SU-DHL-6 (cell line): Measurements from ENCODE around the gene RRM2.

Experiments used
- H2AFZ ChIP-seq: fragments of 200-600 bp; sonication (generic); 2 replicates; pipeline ENCODE4 v1.6.1; 2014; ENCODE audit warnings: low read depth, mild to moderate bottlenecking, moderate library complexity, mixed read lengths, antibody characterized with exemption, low read length; ENCODE audit not compliant: severe bottlenecking
- H3F3A ChIP-seq: fragments of 200-600 bp; shearing (Covaris generic); 2 replicates; pipeline ENCODE4 v1.6.0; 2016; ENCODE audit warnings: antibody characterized with exemption, mild to moderate bottlenecking; ENCODE audit not compliant: insufficient read depth
- H3K27ac ChIP-seq: fragments of 200-600 bp; sonication (generic); 2 replicates; pipeline ENCODE4 v1.5.1; 2016; ENCODE audit warnings: low read depth, mild to moderate bottlenecking, low read length, moderate library complexity, mixed read lengths
- H3K27me3 ChIP-seq: fragments of 200-600 bp; sonication (generic), shearing (Covaris generic); 2 replicates; pipeline ENCODE4 v1.6.0; 2014; ENCODE audit warnings: mild to moderate bottlenecking, low read length
- H3K36me3 ChIP-seq: fragments of 200-600 bp; sonication (generic); 2 replicates; pipeline ENCODE4 v1.6.1; 2014; ENCODE audit warnings: mild to moderate bottlenecking, low read length, mixed read lengths
- H3K4me2 ChIP-seq: fragments of 300-600, 200-600 bp; shearing (Covaris generic), sonication (generic); 2 replicates; pipeline ENCODE4 v1.6.0; 2014; ENCODE audit warnings: low read length, low read depth, mild to moderate bottlenecking; ENCODE audit not compliant: poor library complexity, severe bottlenecking
- H3K4me3 ChIP-seq: fragments of 200-600 bp; sonication (generic); 2 replicates; pipeline ENCODE4 v1.5.1; 2014; ENCODE audit warnings: antibody characterized with exemption, low read length, mild to moderate bottlenecking, mixed read lengths; ENCODE audit not compliant: insufficient read depth, poor library complexity, severe bottlenecking
- H3K79me2 ChIP-seq: fragments of 200-600 bp; sonication (generic); 2 replicates; pipeline ENCODE4 v1.6.1; 2014; ENCODE audit warnings: mild to moderate bottlenecking, low read length, moderate library complexity; ENCODE audit not compliant: insufficient read depth
- H3K9ac ChIP-seq: fragments of 200-600 bp; sonication (generic); 2 replicates; pipeline ENCODE4 v1.7.0; 2014; ENCODE audit warnings: mild to moderate bottlenecking, low read length
- H3K9me2 ChIP-seq: fragments of 200-600 bp; sonication (generic); replicated peaks from 2 replicates; pipeline ENCODE4 v1.6.1; 2014; ENCODE audit warnings: low read length; ENCODE audit not compliant: insufficient read depth
- H3K9me3 ChIP-seq: fragments of 200-600 bp; sonication (generic); 2 replicates; pipeline ENCODE4 v1.6.1; 2014; ENCODE audit warnings: low read length, mixed read lengths; ENCODE audit not compliant: insufficient read depth
- H4K20me1 ChIP-seq: fragments of 200-600 bp; sonication (generic); 2 replicates; pipeline ENCODE4 v1.6.1; 2014; ENCODE audit warnings: low read depth, mild to moderate bottlenecking, antibody characterized with exemption, low read length, moderate library complexity, mixed read lengths
- CTCF ChIP-seq: fragments of 200-600 bp; sonication (generic); IDR thresholded peaks from one replicate; pipeline ENCODE4 v1.5.1; 2017; ENCODE audit warnings: antibody characterized with exemption, mild to moderate bottlenecking, low read length, moderate library complexity; ENCODE audit not compliant: insufficient read depth, poor library complexity, severe bottlenecking
- EZH2phosphoT487 ChIP-seq: fragments of 200-600 bp; sonication (generic), shearing (Covaris generic); conservative IDR thresholded peaks from 2 replicates; pipeline ENCODE4 v1.6.1; 2018; ENCODE audit warnings: mild to moderate bottlenecking, antibody characterized with exemption, low read length, moderate library complexity, mixed read lengths

Gene RRM2

DNA sequence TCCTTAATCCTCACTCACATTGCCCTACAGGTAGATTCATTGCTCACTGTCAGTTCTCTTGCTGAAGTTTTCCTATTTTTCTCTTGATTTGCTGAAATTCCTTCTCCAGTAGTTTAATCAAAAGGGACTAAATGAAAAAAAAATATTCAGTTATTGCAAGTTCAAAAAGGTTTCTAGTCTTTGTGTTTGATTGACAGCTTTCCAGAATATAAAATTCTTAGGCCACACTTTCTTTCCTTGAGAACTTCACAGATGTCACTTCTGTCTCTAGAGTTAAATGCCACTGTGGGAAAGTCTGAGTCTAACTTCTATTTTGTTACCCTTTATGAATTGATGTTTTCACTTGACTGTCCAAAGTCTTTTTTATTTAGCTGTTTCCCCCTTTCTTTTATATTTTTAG lies 25.7 kb downstream of the RRM2 start:
- TF ChIP-seq CTCF (no peak), EZH2phosphoT487 (no peak)
- Histone ChIP-seq H3K9me2 (no peaks in the 10 kb centered on the region), H3K36me3 (no peaks in the 10 kb centered on the region), H3K4me3 (no peak overlapping the region), H3K27me3 (no peaks in the 10 kb centered on the region), H4K20me1 (no peaks in the 10 kb centered on the region), H3F3A (peaks cover 4% of the 10 kb centered on the region; the same call in 1 of the 2 replicates), H3K9me3 (no peaks in the 10 kb centered on the region), H3K79me2 (no peaks in the 10 kb centered on the region), H3K4me2 (no peak overlapping the region), H3K27ac (no peak overlapping the region), H3K9ac (no peak overlapping the region), H2AFZ (no peak overlapping the region)

DNA sequence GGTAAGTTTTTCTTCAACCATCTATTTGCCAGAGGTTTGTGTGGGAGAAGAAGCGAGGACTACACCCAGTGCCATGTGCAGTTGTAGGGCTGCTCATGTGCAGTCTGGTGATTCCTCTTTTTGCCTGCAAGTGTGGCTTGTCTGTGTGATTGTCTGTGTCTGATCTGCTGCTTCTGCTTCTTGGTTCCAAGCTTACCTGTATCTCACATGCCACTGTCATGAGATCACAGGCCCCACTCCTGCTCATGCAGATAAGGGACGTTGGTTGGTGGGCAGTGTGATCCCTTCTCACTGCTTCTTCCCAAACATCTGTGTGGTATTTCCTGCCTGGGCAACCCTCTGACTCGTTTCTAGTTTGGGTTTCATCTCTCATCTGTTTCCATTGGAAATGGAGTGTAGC lies 27.1 kb downstream of the RRM2 start:
- Histone ChIP-seq H3K79me2 (no peaks in the 10 kb centered on the region), H3K9me3 (no peaks in the 10 kb centered on the region), H4K20me1 (no peaks in the 10 kb centered on the region), H3K27ac (no peak overlapping the region), H3K9me2 (no peaks in the 10 kb centered on the region), H3K27me3 (no peaks in the 10 kb centered on the region), H3K36me3 (no peaks in the 10 kb centered on the region), H3F3A (peaks cover 4% of the 10 kb centered on the region; the same call in 1 of the 2 replicates), H2AFZ (no peak overlapping the region), H3K4me3 (no peak overlapping the region), H3K4me2 (no peak overlapping the region), H3K9ac (no peak overlapping the region)
- TF ChIP-seq CTCF (no peak), EZH2phosphoT487 (no peak)

DNA sequence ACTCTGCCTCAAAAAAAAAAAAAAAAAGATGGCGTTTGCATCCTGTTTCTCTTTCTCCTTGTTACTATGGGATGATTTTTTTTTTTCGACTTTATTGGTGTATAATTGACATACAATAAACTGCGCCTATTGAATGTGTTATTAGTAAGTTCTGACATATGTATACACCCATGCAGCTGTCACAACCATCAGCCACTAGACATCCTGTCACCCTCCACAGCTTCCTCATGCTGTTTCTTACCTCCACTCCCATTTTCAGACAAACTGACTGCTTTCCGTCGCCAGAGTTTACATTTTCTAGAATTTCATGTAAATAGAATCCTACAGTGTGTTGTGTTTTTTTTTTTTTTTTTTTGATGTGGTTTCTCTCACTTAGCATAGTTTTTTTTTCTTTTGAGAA lies 27.9 kb downstream of the RRM2 start:
- H3K9me3 ChIP-seq: no peaks in the 10 kb centered on the region
- H3K27ac ChIP-seq: no peak overlapping the region
- H3K4me3 ChIP-seq: no peak overlapping the region
- H4K20me1 ChIP-seq: no peaks in the 10 kb centered on the region
- H3K27me3 ChIP-seq: no peaks in the 10 kb centered on the region
- H3K36me3 ChIP-seq: no peaks in the 10 kb centered on the region
- TF ChIP-seq EZH2phosphoT487 (no peak), CTCF (no peak)
- H3K9ac ChIP-seq: no peak overlapping the region
- no peaks in the 10 kb centered on the region for H3K9me2 ChIP-seq
- H3F3A ChIP-seq: peaks cover 4% of the 10 kb centered on the region; the same call in 1 of the 2 replicates
- no peak overlapping the region for H2AFZ ChIP-seq
- no peak overlapping the region for H3K4me2 ChIP-seq
- H3K79me2 ChIP-seq: no peaks in the 10 kb centered on the region
